GM23338 (cell line): Measurements from ENCODE around the gene ATF3. TPM values are rescaled to one million over a fixed set of nuclear protein-coding genes. Genes with fewer than 3 reads are reported as not detected.

Source experiments
- ATAC-seq: fragments of 200-7000 bp; cut with Tn5 transposase; 3 replicates; pipeline ENCODE4 v1.9.1; 2020
- DNase-seq: peaks from one replicate; pipeline ENCODE4 v3.0.0-alpha.2; 2015; ENCODE audit warnings: low spot score
- H2AFZ ChIP-seq: fragments of 200-600 bp; sonication (generic); 2 replicates; pipeline ENCODE4 v1.8.0; 2016; ENCODE audit warnings: antibody characterized with exemption, mild to moderate bottlenecking, moderate library complexity
- H3F3A ChIP-seq: fragments of 200-600 bp; sonication (generic); replicated peaks from 2 replicates; pipeline ENCODE4 v1.8.0; 2017; ENCODE audit warnings: antibody characterized with exemption, mixed run types, low read depth
- H3K27ac ChIP-seq: fragments of 200-600 bp; sonication (generic); 2 replicates; pipeline ENCODE4 v1.6.1; 2016; ENCODE audit warnings: low read depth
- H3K27me3 ChIP-seq: fragments of 200-600 bp; sonication (generic); 2 replicates; pipeline ENCODE4 v1.8.0; 2016; ENCODE audit warnings: mild to moderate bottlenecking, mixed run types, moderate library complexity; ENCODE audit not compliant: insufficient read depth
- H3K36me3 ChIP-seq: fragments of 200-600 bp; sonication (generic); 2 replicates; pipeline ENCODE4 v1.8.0; 2016; ENCODE audit warnings: mild to moderate bottlenecking; ENCODE audit not compliant: insufficient read depth
- H3K4me1 ChIP-seq: fragments of 200-600 bp; sonication (generic); 2 replicates; pipeline ENCODE4 v1.8.0; 2016; ENCODE audit warnings: mild to moderate bottlenecking, moderate library complexity; ENCODE audit not compliant: insufficient read depth
- H3K4me2 ChIP-seq: fragments of 200-600 bp; sonication (generic); 2 replicates; pipeline ENCODE4 v1.7.1; 2017; ENCODE audit warnings: mixed run types
- H3K4me3 ChIP-seq: fragments of 200-600 bp; sonication (generic); 2 replicates; pipeline ENCODE4 v1.6.1; 2016; ENCODE audit warnings: mixed run types
- H3K79me2 ChIP-seq: fragments of 200-600 bp; sonication (generic); replicated peaks from 2 replicates; pipeline ENCODE4 v1.8.0; 2017; ENCODE audit warnings: mild to moderate bottlenecking; ENCODE audit not compliant: insufficient read depth
- H3K9me2 ChIP-seq: fragments of 200-600 bp; sonication (generic); 2 replicates; pipeline ENCODE4 v1.8.0; 2017; ENCODE audit not compliant: insufficient read depth
- H4K20me1 ChIP-seq: fragments of 200-600 bp; sonication (generic); replicated peaks from 2 replicates; pipeline ENCODE4 v1.8.0; 2017; ENCODE audit warnings: mild to moderate bottlenecking; ENCODE audit not compliant: insufficient read depth
- H3K27ac Mint-ChIP-seq: 2 replicates; pipeline ENCODE4 v1.8.0; 2020; ENCODE audit warnings: inconsistent platforms, mild to moderate bottlenecking, moderate library complexity, mixed read lengths
- H3K27me3 Mint-ChIP-seq: 3 replicates; pipeline ENCODE4 v1.8.0; 2022; ENCODE audit warnings: low read depth, mild to moderate bottlenecking, moderate library complexity, mixed read lengths, inconsistent platforms; ENCODE audit not compliant: insufficient read depth, poor library complexity
- H3K36me3 Mint-ChIP-seq: 3 replicates; pipeline ENCODE4 v1.8.0; 2021; ENCODE audit warnings: low read depth, mild to moderate bottlenecking, inconsistent platforms, moderate library complexity, mixed read lengths
- H3K4me1 Mint-ChIP-seq: 3 replicates; pipeline ENCODE4 v1.8.0; 2020; ENCODE audit warnings: mild to moderate bottlenecking, inconsistent platforms, mixed read lengths
- H3K4me3 Mint-ChIP-seq: 3 replicates; pipeline ENCODE4 v1.8.0; 2021; ENCODE audit warnings: moderate library complexity, mild to moderate bottlenecking, inconsistent platforms, mixed read lengths
- H3K9me3 Mint-ChIP-seq: 3 replicates; pipeline ENCODE4 v1.8.0; 2020; ENCODE audit warnings: moderate library complexity, mild to moderate bottlenecking, inconsistent platforms, mixed read lengths
- CREB1 ChIP-seq: fragments of 250-450 bp; sonication (Bioruptor Pico); IDR thresholded peaks from 2 replicates; pipeline ENCODE4 v1.5.0; 2020; ENCODE audit warnings: low read depth, mild to moderate bottlenecking, moderate library complexity
- EZH2 ChIP-seq: fragments of 200-600 bp; sonication (generic); IDR thresholded peaks from one replicate; pipeline ENCODE4 v1.8.0; 2017; ENCODE audit warnings: antibody characterized with exemption, mild to moderate bottlenecking, low read depth; ENCODE audit not compliant: unreplicated experiment
- EZH2phosphoT487 ChIP-seq: fragments of 200-600 bp; sonication (generic); IDR thresholded peaks from one replicate; pipeline ENCODE4 v1.8.1; 2018; ENCODE audit warnings: antibody characterized with exemption; ENCODE audit not compliant: unreplicated experiment
- JUNB ChIP-seq: IDR thresholded peaks from one replicate; pipeline ENCODE4 v1.6.1; 2016; ENCODE audit warnings: antibody characterized with exemption; ENCODE audit not compliant: unreplicated experiment
- NANOG ChIP-seq: IDR thresholded peaks from 2 replicates; pipeline ENCODE4 v1.6.1; 2016; ENCODE audit warnings: antibody characterized with exemption, borderline replicate concordance
- POLR2AphosphoS5 ChIP-seq: IDR thresholded peaks from 2 replicates; pipeline ENCODE4 v1.6.1; 2016; ENCODE audit warnings: antibody characterized with exemption, low read depth
- REST ChIP-seq: IDR thresholded peaks from one replicate; pipeline ENCODE4 v1.6.1; 2018; ENCODE audit warnings: antibody characterized with exemption; ENCODE audit not compliant: unreplicated experiment
- STAT1 ChIP-seq: IDR thresholded peaks from one replicate; pipeline ENCODE4 v1.6.1; 2016; ENCODE audit warnings: antibody characterized with exemption; ENCODE audit not compliant: unreplicated experiment
- ZNF114 ChIP-seq: fragments of 250-450 bp; sonication (Bioruptor Pico); IDR thresholded peaks from 2 replicates; pipeline ENCODE4 v1.5.0; 2020; ENCODE audit warnings: mild to moderate bottlenecking, moderate library complexity
- ZNF331 ChIP-seq: fragments of 250-450 bp; sonication (Bioruptor Pico); IDR thresholded peaks from 2 replicates; pipeline ENCODE4 v1.5.0; 2020; ENCODE audit warnings: low read depth, mild to moderate bottlenecking, moderate library complexity
- ZNF462 ChIP-seq: fragments of 250-450 bp; sonication (Bioruptor Pico); IDR thresholded peaks from 2 replicates; pipeline ENCODE4 v1.5.0; 2020; ENCODE audit warnings: mild to moderate bottlenecking, moderate library complexity
- polyA plus RNA-seq: library from polyadenylated mRNA; unstranded; fragments of >200 nt; fragmentation: Nextera tagmentation; extraction: Ambion mirVana; gene quantifications from 2 replicates; pipeline ENCODE4 v1.2.1, GENCODE V29; 2016
- total RNA-seq: library from RNA; depleted of rRNA; stranded (reverse); fragments of >200 nt; shearing (Covaris generic); gene quantifications from 2 replicates; pipeline ENCODE4 v1.2.3, GENCODE V29; 2014
- TF ChIP-seq, protein P1 (sequence below), 2 experiments: fragments of 200-600 bp in 1 of 2; sonication (generic) in 1 of 2; conservative IDR thresholded peaks; 2 replicates each; pipeline versions ENCODE4 v1.5.1 to v1.6.1; 2016 to 2017; ENCODE audit warnings: antibody characterized with exemption in 2 of 2, low read depth in 2 of 2, mild to moderate bottlenecking in 2 of 2, moderate library complexity in 1 of 2
- TF ChIP-seq, protein P2 (sequence below): IDR thresholded peaks from 2 replicates; pipeline ENCODE4 v1.6.1; 2016; ENCODE audit warnings: antibody characterized with exemption

Gene ATF3
- total and polyA plus RNA-seq, 2 experiments from 2014 or later: 12.6 to 17.2 TPM

DNA sequence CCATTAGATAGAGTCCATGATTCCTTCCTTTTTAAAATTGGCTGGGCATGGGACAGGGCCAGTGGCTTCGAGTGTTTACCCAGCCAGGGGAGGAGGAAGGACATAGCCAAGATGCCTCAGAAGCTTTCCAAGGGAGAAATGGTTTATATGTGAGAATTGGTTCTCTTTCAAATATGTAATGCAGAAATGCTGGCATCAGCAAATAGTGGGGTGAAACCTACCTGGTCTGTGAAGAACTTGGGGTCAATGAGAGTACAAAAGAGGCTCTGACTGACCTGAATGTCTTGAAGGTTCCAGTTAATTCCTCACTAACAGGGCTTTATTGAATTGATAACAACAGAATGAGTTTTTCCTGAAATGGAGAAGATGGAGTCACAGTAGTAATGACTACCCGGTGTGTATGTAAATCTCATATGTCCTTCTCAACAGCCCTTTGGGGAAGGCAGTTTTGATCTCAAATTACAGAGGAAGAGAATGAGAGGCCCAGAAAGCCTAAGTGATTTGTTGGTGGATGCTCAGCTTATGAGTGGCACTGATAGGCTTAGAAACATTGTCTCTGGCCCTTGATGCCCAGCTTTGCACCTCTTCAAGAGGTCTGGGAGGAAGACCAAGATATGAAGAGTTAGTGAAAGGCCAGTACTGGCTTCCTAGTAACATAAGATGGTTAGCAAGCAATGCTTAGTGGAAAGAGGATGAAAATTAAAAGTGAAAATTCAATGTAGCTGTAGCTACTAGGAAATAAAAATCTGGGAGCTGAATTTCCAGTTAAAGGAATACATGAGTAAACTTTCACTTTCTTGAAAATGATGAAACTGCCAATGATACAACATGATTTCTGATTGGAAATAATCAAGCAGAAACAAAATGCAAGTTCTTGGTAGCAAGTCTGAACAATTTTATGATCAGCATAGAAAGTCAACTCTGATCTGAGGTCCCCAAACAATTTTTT, 2.7 kb downstream of the ATF3 start:
- H3K4me1 Mint-ChIP-seq: peaks cover 61% of the 10 kb centered on the region
- H3K27ac Mint-ChIP-seq: no peak overlapping the region
- peaks cover 35% of the 10 kb centered on the region for H3K27me3 ChIP-seq
- no peak overlapping the region for H2AFZ ChIP-seq
- peak overlapping the region; percentile 86 for H3K4me3 ChIP-seq
- peaks cover 55% of the 10 kb centered on the region for H3K79me2 ChIP-seq
- peaks cover 54% of the 10 kb centered on the region for H3K4me1 ChIP-seq
- H3K4me2 ChIP-seq: peak overlapping the region; percentile 92
- no peaks in the 10 kb centered on the region for H3K9me3 Mint-ChIP-seq
- H3K9me2 ChIP-seq: no peaks in the 10 kb centered on the region
- H4K20me1 ChIP-seq: peaks cover 18% of the 10 kb centered on the region
- no peak overlapping the region for H3K27ac ChIP-seq
- H3K36me3 ChIP-seq: peaks cover 7% of the 10 kb centered on the region; the same call in 1 of the 2 replicates
- ATAC-seq (no peak), DNase-seq (no peak)
- TF ChIP-seq ZNF331 (CRISPR knock-in tag) (no peak), JUNB (no peak), REST (no peak), ZNF462 (CRISPR knock-in tag) (no peak), NANOG (no peak), POLR2AphosphoS5 (no peak), STAT1 (no peak), CREB1 (no peak), ZNF114 (CRISPR knock-in tag) (no peak), EZH2 (no peak), EZH2phosphoT487 (no peak)
- TF ChIP-seq, protein P1, sequence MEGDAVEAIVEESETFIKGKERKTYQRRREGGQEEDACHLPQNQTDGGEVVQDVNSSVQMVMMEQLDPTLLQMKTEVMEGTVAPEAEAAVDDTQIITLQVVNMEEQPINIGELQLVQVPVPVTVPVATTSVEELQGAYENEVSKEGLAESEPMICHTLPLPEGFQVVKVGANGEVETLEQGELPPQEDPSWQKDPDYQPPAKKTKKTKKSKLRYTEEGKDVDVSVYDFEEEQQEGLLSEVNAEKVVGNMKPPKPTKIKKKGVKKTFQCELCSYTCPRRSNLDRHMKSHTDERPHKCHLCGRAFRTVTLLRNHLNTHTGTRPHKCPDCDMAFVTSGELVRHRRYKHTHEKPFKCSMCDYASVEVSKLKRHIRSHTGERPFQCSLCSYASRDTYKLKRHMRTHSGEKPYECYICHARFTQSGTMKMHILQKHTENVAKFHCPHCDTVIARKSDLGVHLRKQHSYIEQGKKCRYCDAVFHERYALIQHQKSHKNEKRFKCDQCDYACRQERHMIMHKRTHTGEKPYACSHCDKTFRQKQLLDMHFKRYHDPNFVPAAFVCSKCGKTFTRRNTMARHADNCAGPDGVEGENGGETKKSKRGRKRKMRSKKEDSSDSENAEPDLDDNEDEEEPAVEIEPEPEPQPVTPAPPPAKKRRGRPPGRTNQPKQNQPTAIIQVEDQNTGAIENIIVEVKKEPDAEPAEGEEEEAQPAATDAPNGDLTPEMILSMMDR (conservative IDR thresholded peaks at IDR 0.05; ENCODE audit: low read depth in 2 of 2): no peak
- TF ChIP-seq, protein P2, sequence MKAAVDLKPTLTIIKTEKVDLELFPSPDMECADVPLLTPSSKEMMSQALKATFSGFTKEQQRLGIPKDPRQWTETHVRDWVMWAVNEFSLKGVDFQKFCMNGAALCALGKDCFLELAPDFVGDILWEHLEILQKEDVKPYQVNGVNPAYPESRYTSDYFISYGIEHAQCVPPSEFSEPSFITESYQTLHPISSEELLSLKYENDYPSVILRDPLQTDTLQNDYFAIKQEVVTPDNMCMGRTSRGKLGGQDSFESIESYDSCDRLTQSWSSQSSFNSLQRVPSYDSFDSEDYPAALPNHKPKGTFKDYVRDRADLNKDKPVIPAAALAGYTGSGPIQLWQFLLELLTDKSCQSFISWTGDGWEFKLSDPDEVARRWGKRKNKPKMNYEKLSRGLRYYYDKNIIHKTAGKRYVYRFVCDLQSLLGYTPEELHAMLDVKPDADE: no peak
- peak overlapping the region; percentile 93 for H3K4me3 Mint-ChIP-seq
- no peaks in the 10 kb centered on the region; the same call in 1 of the 2 replicates for H3F3A ChIP-seq
- peaks cover 34% of the 10 kb centered on the region for H3K27me3 Mint-ChIP-seq
- H3K36me3 Mint-ChIP-seq: peaks cover 25% of the 10 kb centered on the region
